Stimulated activated CD4-positive, alpha-beta T cell treated with anti-CD3 and anti-CD28 coated beads, Interleukin-15, amount 100 ng/mL, for 24 hours (primary cell): ENCODE measurements around the gene CDCA7.
"Not testable (repeated sequence)": the region's sequence is repeated elsewhere in the genome, so short reads cannot be mapped to it uniquely, and the experiment has no call there.

Experiments
- DNase-seq: peaks from one replicate; pipeline ENCODE4 v3.0.0-alpha.2; 2020

Gene CDCA7

DNA sequence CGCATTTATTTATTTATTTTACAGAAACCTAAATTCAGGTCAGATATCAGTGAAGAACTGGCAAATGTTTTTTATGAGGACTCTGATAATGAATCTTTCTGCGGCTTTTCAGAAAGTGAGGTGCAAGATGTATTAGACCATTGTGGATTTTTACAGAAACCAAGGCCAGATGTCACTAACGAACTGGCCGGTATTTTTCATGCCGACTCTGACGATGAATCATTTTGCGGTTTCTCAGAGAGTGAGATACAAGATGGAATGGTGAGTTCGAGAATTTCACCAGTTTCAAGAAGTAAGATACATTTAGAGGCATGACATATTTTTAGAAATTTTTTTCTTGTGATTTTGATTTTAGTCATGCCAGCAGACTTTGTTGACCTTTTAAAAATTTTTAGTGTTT, 4.6 kb downstream of the CDCA7 start:
- DNase-seq, result no peak

DNA sequence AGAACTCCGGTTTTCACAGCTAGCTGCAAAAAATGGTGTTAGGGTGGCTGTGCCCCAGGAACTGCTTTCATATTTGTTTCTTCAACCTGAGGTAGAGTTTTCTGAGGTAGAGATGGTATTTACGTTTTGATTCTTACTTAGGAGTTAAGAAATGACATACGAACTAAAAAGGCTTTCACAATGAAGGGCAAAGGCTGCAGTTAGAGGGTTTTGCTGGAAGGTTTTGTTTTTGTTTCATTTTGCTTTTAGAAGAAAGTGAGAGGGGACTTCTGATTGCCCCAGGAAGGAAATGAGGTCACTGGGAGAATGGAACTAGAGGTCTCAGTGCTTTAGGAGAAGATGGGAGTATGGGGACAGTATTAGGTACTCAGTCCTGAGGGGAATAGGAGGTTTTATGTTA, 15.5 kb downstream of the CDCA7 start:
- no peak for DNase-seq

DNA sequence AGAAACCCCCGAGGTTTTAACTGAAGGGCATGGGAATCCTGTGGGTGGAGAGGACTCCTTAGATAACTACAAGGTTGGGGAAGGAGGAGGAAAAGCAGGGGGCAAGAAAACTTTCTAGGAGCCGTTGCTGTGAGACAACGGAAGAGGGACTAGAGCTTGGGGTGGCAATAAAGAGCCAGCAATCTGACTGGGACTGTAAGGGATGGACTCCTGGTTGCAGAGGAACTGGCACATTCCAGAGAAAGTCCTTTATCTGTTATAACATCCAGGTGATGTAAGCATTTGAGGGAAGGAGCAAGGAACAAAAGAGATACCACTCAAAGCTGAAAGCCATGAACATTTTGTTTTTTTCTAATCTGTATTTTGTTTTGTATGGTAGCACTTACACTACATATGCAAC, 16.4 kb downstream of the CDCA7 start:
- DNase-seq, result no peak

DNA sequence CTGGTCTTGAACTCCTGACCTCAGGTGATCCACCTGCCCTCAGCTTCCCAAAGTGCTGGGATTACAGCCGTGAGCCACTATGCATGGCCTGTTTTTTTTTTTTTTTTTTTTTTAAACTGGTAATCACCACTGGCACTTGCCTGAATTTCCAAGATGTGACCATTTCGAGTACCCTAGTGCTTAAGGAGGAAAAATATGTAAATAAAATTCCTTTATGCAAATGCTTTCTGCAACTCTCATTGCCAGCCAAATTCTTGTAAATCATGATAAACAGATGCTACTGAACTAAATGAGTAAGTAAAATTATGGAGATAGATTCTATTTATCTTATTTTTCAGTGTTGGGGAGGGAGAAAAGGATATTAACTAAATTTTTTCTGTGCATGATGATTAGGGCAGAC, 18.6 kb downstream of the CDCA7 start:
- no peak for DNase-seq

DNA sequence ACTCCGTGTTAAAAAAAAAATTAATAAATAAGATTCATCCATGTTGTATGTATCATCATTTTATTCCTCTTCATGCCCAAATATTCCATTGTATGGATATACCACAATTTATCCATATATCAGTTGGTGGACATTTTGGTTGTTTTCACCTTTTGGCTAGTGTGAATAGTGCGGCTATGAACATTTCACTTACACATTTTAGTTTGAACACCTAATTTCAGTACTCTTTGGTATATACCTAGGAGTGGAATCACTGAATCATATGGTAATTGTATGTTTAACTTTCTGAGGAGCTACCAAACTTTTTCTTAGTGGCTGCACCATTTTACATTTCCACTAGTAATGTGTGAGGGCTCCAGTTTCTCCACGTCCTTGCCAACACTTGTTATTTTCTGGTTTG, 20.0 kb downstream of the CDCA7 start:
- no peak for DNase-seq

DNA sequence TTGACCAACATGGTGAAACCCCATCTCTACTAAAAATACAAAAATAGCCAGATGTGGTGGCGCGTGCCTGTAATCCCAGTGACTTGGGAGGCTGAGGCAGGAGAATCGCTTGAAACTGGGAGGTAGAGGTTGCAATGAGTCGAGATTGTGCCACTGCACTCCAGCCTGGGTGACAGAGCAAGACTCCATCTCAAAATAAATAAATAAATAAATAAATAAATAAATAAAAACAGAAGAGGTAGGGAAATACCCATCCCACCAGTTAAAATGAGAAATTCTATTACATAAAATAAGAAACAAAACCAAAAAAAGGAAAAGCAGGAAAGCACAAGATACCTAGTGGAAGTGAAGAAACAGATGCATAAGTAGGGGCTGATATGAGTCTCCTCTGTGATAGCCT, 30.9 kb downstream of the CDCA7 start:
- not testable (repeated sequence) for DNase-seq

DNA sequence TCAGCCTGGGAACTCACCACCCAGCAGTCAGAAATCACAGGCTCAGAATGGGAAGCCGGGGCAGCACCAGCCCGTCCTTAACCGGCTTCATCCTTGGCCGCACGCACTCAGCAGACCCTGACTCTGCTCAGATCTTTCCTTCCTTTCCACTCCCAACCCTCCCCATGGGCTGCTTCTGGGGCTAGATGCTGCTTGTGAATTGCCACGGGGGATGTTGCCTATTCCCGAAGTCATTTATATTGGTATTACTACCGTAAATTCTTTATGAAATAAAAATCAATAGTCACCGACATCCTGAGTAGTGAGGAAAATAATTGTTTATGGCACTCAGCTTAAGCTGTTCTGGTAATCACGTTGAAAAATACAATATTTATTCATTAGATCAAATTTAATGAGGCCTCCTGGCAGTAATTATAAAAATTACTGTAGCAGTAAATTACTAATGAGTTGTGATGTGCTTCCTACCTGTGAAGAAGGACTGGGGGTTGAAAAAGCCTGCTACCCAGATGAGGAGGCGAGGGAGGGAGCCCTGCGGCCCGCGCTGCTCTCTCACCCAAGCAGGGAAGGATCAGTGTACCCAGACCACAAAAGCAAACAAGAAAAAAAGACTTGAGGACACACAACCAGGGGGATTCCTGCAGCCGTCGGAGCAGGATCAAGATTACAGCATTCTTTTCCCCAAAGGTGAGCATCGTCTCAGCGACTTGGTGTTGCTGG, 31.5 kb downstream of the CDCA7 start:
- no peak for DNase-seq

DNA sequence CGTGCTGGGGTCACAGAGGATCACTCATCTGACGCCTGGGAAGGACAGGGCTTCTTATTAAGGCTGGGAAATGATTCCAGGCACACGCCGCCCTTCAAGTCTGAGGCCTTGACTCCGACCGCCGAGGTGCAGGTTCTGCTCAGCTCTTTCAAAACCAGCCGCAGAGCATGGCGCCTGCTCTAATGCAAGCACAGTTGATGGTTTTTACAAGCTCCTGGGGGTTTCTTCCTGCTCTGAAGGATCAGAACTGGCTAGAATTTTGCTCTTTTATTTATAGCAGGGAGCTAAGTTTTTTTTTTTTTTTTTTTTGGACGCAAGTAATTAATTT, 32.0 kb downstream of the CDCA7 start:
- no peak for DNase-seq

DNA sequence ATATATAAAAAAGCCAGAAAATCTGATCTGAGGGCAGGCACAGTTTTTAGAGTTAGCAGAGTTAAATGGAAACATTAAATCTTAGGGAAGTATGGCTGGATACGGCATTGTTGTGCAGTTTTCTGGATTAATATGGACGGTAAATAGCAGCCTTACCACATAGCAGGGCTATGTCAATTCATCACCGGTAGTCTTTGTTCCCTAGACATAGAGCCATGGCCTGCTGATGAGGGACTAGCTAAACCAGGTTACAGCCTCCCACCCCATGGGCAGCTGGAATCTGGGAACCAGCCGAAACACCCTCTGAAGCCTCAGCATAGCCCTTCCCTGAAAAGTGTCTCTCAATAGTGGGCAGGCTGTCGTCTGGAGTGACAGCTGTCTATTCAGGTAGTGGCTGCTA, 32.4 kb downstream of the CDCA7 start:
- no peak for DNase-seq

DNA sequence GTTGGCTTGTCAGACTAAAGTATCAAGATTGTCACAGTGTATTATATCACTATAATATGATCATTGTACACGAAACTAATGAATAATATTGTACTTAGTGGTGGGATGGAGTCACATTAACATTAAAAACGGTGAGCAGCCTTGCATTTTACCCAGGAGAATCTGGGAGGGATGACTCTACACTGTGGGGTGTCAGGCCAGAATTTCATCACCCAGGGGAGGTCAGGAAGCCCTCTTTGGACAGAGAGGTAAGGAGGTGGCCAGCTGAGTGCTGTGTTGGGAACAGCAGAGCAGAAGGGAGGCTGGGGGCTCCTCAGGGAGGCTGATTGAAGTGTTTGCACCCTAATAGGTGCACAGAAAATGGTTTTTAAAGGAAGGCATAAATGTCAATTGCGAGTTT, 33.0 kb downstream of the CDCA7 start:
- DNase-seq, result no peak

DNA sequence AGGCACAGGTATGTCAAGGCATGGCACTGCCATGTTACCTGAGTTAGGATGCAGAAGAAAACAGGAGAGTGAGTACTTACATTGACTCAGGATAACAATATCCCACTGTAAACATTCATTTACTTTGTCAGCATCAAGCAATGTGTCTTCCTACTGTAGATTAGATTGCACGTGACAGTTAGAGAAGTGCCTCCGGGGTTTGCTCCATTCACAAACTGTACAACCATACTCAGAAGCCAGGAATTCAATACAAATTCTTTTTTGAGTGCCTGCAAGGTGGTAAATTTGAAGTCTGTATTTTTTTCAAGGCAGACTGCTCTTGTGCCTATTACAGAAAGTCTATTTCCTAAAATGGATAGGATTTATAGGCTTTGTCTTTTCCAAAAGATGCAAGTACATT, 34.1 kb downstream of the CDCA7 start:
- DNase-seq, result no peak

DNA sequence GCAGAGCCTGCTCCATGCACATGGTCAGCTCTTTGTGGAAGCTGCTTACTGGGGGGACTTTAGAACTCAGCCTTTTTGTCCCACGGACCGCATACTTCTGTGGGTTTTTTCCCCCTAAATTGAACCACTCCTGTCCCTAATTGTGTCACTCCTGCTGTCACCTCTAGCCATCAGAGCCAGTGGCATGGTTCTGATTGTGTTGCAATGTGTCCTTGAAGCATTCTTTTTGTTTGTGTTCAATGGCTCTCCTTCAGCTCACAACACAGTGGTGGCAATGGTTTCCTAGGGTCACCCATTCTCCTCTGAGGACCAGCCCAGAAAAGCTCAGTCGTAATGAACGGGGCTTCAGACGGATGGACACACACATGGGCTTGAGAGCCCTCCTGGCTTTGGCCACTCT, 35.4 kb downstream of the CDCA7 start:
- DNase-seq, result no peak

DNA sequence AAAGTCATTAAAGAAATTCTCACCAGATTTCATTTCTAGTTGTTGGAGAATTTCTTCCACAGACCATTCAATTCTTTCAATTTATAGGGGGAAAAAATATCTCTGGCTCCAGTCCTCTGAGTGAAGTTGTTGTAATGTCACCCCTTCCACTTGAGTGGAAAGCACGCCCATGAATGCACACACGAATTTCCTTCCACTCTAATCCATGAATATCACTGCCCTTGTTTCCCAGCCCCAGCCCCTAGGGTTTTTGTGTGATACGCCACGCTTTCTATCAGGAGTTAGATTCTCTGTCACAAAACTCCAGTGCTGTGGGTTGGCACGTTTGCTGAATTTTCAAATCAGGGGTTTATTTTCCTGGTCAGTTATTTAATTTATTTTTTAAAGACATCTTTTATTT, 38.1 kb downstream of the CDCA7 start:
- DNase-seq, result no peak

DNA sequence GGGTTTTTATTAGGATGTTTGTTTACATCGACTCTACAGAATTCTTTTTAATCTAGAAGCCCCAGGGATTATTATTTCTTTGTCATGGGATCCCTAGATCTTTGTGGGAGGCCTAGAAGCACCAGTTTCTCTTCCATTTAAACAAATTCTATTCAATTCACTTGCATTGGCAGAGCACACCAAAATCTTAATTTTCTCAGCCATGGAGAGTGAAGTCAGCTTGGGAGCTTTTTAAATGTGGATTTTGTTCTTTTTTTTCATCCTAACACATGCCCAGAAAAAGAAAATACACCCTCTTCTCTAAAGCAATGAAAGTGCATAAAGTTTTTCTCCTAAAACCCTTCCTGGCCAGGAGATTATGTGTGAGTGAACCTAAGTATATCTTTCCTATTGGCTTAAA, 38.5 kb downstream of the CDCA7 start:
- no peak for DNase-seq

DNA sequence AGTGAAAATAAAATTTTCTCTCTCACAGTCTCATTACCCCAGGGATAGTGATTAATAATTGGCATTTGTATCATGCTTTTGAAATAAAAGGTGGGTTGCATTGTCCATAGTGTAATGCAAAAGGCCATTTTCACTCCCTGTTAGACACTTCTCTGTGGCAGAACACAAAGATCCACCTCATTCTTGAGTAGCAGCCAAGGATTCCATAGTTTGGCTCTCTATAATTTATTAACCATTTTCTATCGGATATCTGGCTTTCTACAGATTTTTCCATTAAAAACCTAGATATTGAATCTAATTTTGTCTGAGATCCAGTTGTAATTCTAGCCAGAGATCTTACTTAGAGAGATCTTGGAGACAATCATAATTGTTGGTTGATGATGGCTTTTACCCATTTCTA, 39.0 kb downstream of the CDCA7 start:
- no peak for DNase-seq

DNA sequence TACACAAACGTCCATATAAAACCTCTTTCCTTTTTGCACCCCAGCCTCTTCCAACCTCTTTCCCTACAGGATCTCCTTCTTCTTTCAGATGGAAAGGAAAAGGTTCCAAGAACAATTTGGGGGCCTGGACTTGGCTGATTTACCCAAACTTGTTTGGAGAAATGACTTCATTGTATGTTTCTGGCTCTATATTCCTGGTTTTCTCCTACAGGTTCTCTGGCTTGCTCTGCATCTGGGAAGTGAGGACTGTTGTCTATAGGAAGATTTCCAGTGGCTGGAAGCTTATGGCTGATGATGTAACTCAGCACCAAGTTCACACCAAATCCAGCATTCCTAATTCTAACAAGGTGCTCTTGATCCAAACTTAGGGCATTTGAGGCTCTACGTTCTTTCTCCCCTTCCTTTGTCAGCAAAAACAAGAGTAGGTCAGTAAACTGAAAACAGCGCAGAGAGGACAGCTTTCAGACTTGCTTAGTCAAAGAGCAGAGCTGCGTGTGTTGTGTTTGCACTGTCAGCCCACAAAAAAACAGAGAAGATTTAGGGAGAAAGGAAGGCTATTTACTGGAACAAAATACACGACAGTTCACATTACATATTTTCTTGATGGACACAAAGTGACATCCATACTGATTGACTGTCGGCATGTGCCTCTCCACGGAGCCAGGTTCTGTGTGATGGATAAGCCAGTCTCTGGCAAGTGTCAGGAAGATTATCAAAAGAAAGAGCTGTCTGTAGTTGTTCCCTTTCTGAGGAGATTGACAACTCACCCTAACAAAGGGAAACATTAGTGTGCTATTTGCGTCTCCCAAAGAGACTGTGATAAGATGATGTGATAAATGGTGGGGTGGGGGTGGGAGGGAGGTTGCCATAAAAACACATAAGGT, 39.7 kb downstream of the CDCA7 start:
- DNase-seq, result no peak

DNA sequence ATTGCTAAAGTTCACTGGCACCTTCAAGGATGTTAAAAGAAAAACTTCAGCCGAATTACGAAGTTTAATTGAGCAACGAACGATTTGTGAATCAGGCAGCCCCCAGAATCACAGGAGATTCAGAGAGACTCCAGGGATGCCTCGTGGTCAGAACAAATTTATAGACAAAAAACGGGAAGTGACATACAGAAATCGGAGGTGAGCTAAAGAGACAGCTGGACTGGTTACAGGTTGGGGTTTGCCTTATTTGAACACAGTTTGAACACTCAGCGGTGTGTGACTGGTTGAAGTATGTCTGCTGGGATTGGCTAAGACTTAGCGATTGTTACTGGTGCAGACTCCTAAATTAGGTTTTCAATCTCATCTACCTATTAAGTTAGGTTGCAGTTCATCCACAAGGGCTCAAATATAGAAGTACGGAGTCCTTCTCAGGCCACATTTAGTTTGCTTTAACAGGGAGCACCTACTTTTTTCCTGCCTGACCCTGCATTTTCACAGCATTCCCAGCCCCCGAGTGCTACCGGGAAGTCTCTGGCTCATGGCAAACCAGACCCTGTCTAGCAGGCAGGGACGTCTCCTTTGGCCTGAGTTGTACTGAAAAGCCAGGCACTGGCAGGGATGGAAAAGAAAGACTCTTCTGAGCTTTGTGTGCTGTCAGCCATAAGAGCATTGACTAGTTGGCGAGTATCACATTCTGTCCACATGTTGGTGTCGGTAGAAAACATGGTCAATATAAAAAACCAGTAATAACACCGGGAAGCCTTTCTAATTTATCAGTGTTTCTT, 41.1 kb downstream of the CDCA7 start:
- DNase-seq, result no peak

DNA sequence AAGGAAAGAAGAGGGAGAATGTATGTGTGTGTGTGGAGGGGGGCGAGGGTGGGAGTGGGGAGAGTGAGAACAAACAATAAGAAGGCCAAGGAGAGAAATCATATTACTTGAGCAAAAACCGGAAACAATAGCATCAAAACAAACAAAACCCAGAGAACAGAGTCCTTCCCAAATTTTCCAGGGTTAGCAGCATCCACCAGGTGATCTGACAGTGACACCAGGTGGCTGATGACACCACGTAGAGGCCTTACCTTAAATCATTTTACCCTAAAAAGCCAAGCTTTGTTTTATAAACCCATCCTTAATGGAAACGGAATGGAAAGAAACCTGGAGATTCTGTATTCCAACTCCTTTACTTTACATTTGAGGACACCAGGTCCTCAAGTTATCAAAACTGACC, 42.9 kb downstream of the CDCA7 start:
- no peak for DNase-seq

DNA sequence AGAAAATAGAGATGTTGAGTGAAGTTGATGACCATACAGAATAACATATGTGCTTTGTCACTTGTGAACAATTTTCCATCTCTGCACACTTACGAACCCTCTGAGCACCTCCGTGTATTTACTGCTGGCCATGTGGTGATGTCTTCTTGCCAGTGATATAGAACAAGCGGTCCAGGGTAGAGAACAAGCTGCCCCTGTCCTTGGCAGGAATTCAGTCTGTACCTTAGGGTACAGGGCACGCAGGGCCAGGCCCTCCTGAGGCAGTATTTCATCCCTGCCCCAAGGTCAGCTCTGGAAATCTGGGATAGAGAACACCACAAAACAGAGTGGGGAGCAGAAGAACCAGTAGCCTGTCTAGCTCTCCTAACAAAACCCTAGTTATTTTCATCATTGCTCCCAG, 44.6 kb downstream of the CDCA7 start:
- DNase-seq, result no peak

DNA sequence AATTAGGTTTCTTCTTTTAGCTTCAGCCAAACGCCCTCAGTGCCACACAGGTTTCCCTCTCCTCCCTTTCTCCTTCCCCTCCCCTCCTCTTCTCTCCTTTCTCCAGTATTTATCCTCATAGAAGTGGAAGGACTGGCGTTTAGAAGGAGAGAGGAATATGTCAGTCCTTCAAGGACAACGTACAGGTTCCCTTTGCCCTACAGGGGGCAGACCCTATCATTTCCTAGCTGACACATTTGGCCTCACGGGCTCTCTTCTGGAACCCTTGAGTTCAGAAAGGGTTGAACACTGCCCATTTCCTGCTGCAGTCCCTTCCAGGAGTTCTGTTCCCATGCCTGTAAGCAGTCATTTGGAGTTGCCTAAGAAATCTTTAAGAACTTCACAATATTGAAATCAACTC, 46.1 kb downstream of the CDCA7 start:
- no peak for DNase-seq

DNA sequence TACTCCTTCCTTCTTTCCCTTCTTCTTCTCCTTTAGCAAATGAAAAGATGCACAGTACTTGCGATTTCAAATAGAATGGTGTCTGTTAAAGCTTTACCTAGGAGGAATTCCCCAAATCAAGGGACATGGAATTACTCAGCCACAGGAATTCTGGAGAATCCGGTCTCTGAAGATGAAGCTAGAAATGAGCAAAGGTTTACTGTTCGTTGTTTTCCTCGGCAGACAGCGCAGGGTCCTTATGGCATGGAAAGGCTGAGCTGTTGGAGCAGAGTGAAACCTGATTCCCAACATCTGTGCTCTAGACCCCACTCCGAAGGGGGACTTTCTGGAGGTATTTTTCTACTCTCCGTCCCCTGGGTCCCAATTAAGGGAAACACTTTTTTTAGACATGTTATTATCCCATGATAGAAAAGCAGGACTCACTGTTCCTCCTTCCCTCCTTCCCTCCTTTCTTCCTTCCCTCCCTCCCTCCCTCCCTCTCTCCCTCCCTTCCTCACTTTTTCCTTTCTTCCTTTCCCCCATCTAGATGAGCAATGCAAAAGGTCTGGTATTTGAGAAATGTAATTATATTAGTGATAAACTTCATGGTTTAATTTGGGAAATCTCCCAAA, 47.1 kb downstream of the CDCA7 start:
- DNase-seq, result no peak

DNA sequence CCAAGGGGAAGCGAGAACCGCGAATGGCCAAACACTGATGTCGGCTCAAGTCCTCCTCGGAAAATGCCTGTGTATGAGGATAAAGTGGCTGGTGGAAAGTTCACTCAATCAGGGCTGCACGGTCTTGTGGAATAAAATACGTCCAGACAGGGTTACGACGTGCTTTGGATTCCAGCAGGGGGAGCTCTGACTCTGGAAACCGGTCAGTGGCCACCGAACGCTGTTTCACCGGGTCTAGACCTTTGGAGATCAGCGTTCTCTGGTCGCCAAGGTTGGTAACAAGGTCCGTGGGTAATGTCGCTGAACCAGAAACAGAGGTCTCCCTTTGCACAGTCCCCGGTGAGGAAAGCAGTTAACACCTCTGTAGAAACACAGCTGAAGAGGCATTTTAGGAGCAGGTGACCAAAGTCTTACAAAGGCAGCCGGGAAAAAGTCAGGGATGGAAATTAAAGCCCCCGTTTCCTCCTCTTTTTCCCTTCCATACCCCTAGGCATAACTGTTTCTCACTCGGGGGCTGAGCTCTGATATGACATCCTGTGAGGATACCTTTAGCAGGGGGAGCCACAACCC, 47.8 kb downstream of the CDCA7 start:
- DNase-seq, result peak; percentile 83
